Activated effector memory CD4-positive, alpha-beta T cell treated with Interleukin-2 at 50 U/mL for 16 hours (primary cell): ENCODE results near the gene AGAP2.
"Not testable (repeated sequence)": the region's sequence is repeated elsewhere in the genome, so short reads cannot be mapped to it uniquely, and the experiment has no call there.

ENCODE experiments used
- DNase-seq: peaks from one replicate; pipeline ENCODE4 v3.0.0-alpha.2; 2020

Gene AGAP2

GRCh38 chr12:57720606-57721595, 17.6 kb downstream of the AGAP2 start:
- no peak for DNase-seq

GRCh38 chr12:57719777-57720605, 18.6 kb downstream of the AGAP2 start:
- DNase-seq, result no peak

- no peak for DNase-seq
Measured at GRCh38 chr12:57718641-57719528, 19.7 kb downstream of the AGAP2 start.

GRCh38 chr12:57717846-57718640, 20.5 kb downstream of the AGAP2 start:
- no peak for DNase-seq

- no peak for DNase-seq
Measured at GRCh38 chr12:57717131-57717530, 21.4 kb downstream of the AGAP2 start.

GRCh38 chr12:57716305-57716704, 22.2 kb downstream of the AGAP2 start:
- no peak for DNase-seq

- no peak for DNase-seq
Measured at GRCh38 chr12:57715786-57716185, 22.8 kb downstream of the AGAP2 start.

GRCh38 chr12:57715036-57715748, 23.4 kb downstream of the AGAP2 start:
- not testable (repeated sequence) for DNase-seq

- no peak for DNase-seq
Measured at GRCh38 chr12:57713209-57713608, 25.3 kb downstream of the AGAP2 start.

- DNase-seq, result no peak
Measured at GRCh38 chr12:57712701-57713100, 25.8 kb downstream of the AGAP2 start.

GRCh38 chr12:57708296-57708695, 30.2 kb downstream of the AGAP2 start:
- DNase-seq, result no peak

- no peak for DNase-seq
Measured at GRCh38 chr12:57707250-57707649, 31.3 kb downstream of the AGAP2 start.

- DNase-seq, result no peak
Measured at GRCh38 chr12:57700317-57700716, 38.2 kb downstream of the AGAP2 start.

- no peak for DNase-seq
Measured at GRCh38 chr12:57698414-57698813, 40.1 kb downstream of the AGAP2 start.

GRCh38 chr12:57697076-57697475, 41.5 kb downstream of the AGAP2 start:
- DNase-seq, result no peak

- DNase-seq, result no peak
Measured at GRCh38 chr12:57695770-57696432, 42.6 kb downstream of the AGAP2 start.

- DNase-seq, result no peak
Measured at GRCh38 chr12:57694459-57695019, 44.0 kb downstream of the AGAP2 start.

- peak; percentile 91 for DNase-seq
Measured at GRCh38 chr12:57693659-57694458, 44.7 kb downstream of the AGAP2 start, which contains the start of gene OS9. OS9 (plus strand) TSS chr12:57694132; CDS start chr12:57694162, 30 bp downstream.

- no peak for DNase-seq
Measured at GRCh38 chr12:57693317-57693658, 45.3 kb downstream of the AGAP2 start.
